H1 (cell line): ENCODE results near the gene ACER3. TPM values are rescaled to one million over a fixed set of nuclear protein-coding genes. Genes with fewer than 3 reads are reported as not detected.

Source experiments
- CTCF ChIA-PET: fragments of 300-600 bp; sonication (Branson Sonifier 250); formaldehyde crosslinking; loops from one replicate; lab custom pipeline; 2021; ENCODE audit not compliant: partially characterized antibody; lab: Charles Lee
- POLR2A ChIA-PET: fragments of 300-600 bp; sonication (Branson Sonifier 250); formaldehyde crosslinking; loops from one replicate; lab custom pipeline; 2021; ENCODE audit warnings: inconsistent platforms; ENCODE audit not compliant: partially characterized antibody; lab: Charles Lee
- DNase-seq, 2 experiments: peaks; one replicate each; pipeline versions ENCODE4 v3.0.0 to v3.0.0-alpha.2; 2010 to 2022; ENCODE audit warnings: low spot score in 2 of 2, low read depth in 1 of 2, mixed read lengths in 1 of 2
- FAIRE-seq: peaks from 2 replicates; lab custom pipeline; 2011; peaks lifted over from hg19 to GRCh38; lab: Jason Lieb, UNC
- H2AFZ ChIP-seq: 2 replicates; pipeline ENCODE4 v1.8.1; 2012; ENCODE audit warnings: low read length, inconsistent platforms
- H2AK5ac ChIP-seq: 2 replicates; pipeline ENCODE4 v1.6.1; 2013; ENCODE audit warnings: low read depth, low read length
- H2BK120ac ChIP-seq: replicated peaks from 2 replicates; pipeline ENCODE3; 2013; ENCODE audit warnings: low read depth, low read length, inconsistent platforms
- H2BK12ac ChIP-seq: 2 replicates; pipeline ENCODE4 v1.6.1; 2013; ENCODE audit warnings: low read depth, low read length
- H2BK15ac ChIP-seq: 2 replicates; pipeline ENCODE4 v1.6.1; 2013; ENCODE audit warnings: low read length
- H2BK20ac ChIP-seq: 2 replicates; pipeline ENCODE4 v1.6.1; 2013; ENCODE audit warnings: low read length
- H2BK5ac ChIP-seq: 2 replicates; pipeline ENCODE4 v1.6.1; 2013; ENCODE audit warnings: low read depth, low read length
- H3K14ac ChIP-seq: 2 replicates; pipeline ENCODE4 v1.6.1; 2013; ENCODE audit warnings: inconsistent platforms; ENCODE audit not compliant: insufficient read length
- H3K18ac ChIP-seq: 2 replicates; pipeline ENCODE4 v1.6.1; 2013; ENCODE audit warnings: low read length; ENCODE audit errors: extremely low read depth
- H3K23ac ChIP-seq: 2 replicates; pipeline ENCODE4 v1.6.1; 2013; ENCODE audit warnings: inconsistent platforms; ENCODE audit not compliant: insufficient read length
- H3K23me2 ChIP-seq: 2 replicates; pipeline ENCODE4 v1.6.1; 2013; ENCODE audit warnings: low read depth, low read length
- H3K27ac ChIP-seq: 2 replicates; pipeline ENCODE4 v1.6.1; 2011; ENCODE audit warnings: low read depth, low read length, inconsistent platforms
- H3K27me3 ChIP-seq, 4 experiments: replicated peaks in 1 of 4; 1 replicate in 1 of 4; 2 replicates in 3 of 4; pipeline versions ENCODE4 v1.6.1 to v1.8.1; 2011 to 2013; ENCODE audit warnings: low read length in 3 of 4, mild to moderate bottlenecking in 3 of 4, inconsistent platforms in 2 of 4, mixed read lengths in 2 of 4, moderate library complexity in 1 of 4; ENCODE audit not compliant: control insufficient read depth in 3 of 4, insufficient read depth in 3 of 4; ENCODE audit errors: extremely low read depth in 1 of 4
- H3K36me3 ChIP-seq, 4 experiments: 2 replicates each; pipeline versions ENCODE4 v1.6.1 to v1.8.1; 2011 to 2013; ENCODE audit warnings: mild to moderate bottlenecking in 4 of 4, low read length in 3 of 4, moderate library complexity in 2 of 4, control low read depth in 1 of 4, inconsistent platforms in 1 of 4; ENCODE audit not compliant: insufficient read depth in 4 of 4, control insufficient read depth in 2 of 4
- H3K4ac ChIP-seq: replicated peaks from 2 replicates; pipeline ENCODE3; 2013; ENCODE audit warnings: low read length, low read depth, mixed read lengths, inconsistent platforms; ENCODE audit not compliant: insufficient read length
- H3K4me1 ChIP-seq, 4 experiments: replicated peaks in 1 of 4; 1 replicate in 1 of 4; 2 replicates in 3 of 4; pipeline versions ENCODE4 v1.6.1 to v1.8.1; 2011 to 2013; ENCODE audit warnings: low read length in 3 of 4, inconsistent platforms in 2 of 4, mixed read lengths in 1 of 4; ENCODE audit not compliant: insufficient read depth in 4 of 4, control insufficient read depth in 3 of 4
- H3K4me2 ChIP-seq, 2 experiments: 2 replicates each; pipeline versions ENCODE4 v1.6.1 to v1.8.1; 2011 to 2013; ENCODE audit warnings: low read depth in 2 of 2, low read length in 2 of 2, control low read depth in 1 of 2, inconsistent platforms in 1 of 2, mild to moderate bottlenecking in 1 of 2; ENCODE audit not compliant: insufficient read depth in 1 of 2
- H3K4me3 ChIP-seq, 4 experiments: fragments of 200-600, 300-600 bp in 1 of 4; sonication (generic), shearing (Covaris generic), sonication (Bioruptor Twin) in 1 of 4; 2 replicates each; pipeline versions ENCODE4 v1.5.1 to v1.8.1; 2011 to 2016; ENCODE audit warnings: low read length in 4 of 4, low read depth in 3 of 4, control low read depth in 2 of 4, inconsistent platforms in 2 of 4, mild to moderate bottlenecking in 2 of 4, mixed read lengths in 1 of 4, moderate library complexity in 1 of 4; ENCODE audit not compliant: insufficient read depth in 2 of 4; ENCODE audit errors: extremely low read depth in 1 of 4
- H3K56ac ChIP-seq: replicated peaks from 2 replicates; pipeline ENCODE3; 2013; ENCODE audit warnings: low read depth, mild to moderate bottlenecking, mixed read lengths, low read length, inconsistent platforms; ENCODE audit not compliant: insufficient read length
- H3K79me1 ChIP-seq: 2 replicates; pipeline ENCODE4 v1.6.1; 2013; ENCODE audit warnings: low read depth, low read length, control low read depth
- H3K79me2 ChIP-seq, 2 experiments: 2 replicates each; pipeline versions ENCODE4 v1.6.1 to v1.8.1; 2012 to 2013; ENCODE audit warnings: low read length in 2 of 2, mild to moderate bottlenecking in 2 of 2, inconsistent platforms in 1 of 2; ENCODE audit not compliant: insufficient read depth in 2 of 2, control insufficient read depth in 1 of 2
- H3K9ac ChIP-seq, 4 experiments: replicated peaks in 1 of 4; 1 replicate in 1 of 4; 2 replicates in 3 of 4; pipeline versions ENCODE4 v1.6.1 to v1.8.1; 2011 to 2013; ENCODE audit warnings: low read depth in 3 of 4, low read length in 3 of 4, control low read depth in 2 of 4, mild to moderate bottlenecking in 2 of 4, moderate library complexity in 2 of 4, inconsistent platforms in 1 of 4; ENCODE audit errors: extremely low read depth in 1 of 4
- H3K9me3 ChIP-seq, 2 experiments: 2 replicates each; pipeline versions ENCODE4 v1.6.1 to v1.8.1; 2012 to 2013; ENCODE audit warnings: mild to moderate bottlenecking in 2 of 2, moderate library complexity in 2 of 2, control low read depth in 1 of 2, inconsistent platforms in 1 of 2, low read depth in 1 of 2, low read length in 1 of 2, mixed read lengths in 1 of 2; ENCODE audit not compliant: insufficient read depth in 2 of 2
- H4K20me1 ChIP-seq, 2 experiments: replicated peaks in 1 of 2; 2 replicates each; pipeline versions ENCODE3 to v1.8.1; 2011 to 2013; ENCODE audit warnings: inconsistent platforms in 2 of 2, low read length in 2 of 2, mild to moderate bottlenecking in 1 of 2; ENCODE audit not compliant: insufficient read depth in 2 of 2, control insufficient read depth in 1 of 2
- H4K5ac ChIP-seq: 2 replicates; pipeline ENCODE4 v1.6.1; 2013; ENCODE audit warnings: low read length, low read depth, mixed read lengths, inconsistent platforms; ENCODE audit not compliant: insufficient read length
- H4K8ac ChIP-seq: 2 replicates; pipeline ENCODE4 v1.8.0; 2013; ENCODE audit warnings: mild to moderate bottlenecking, moderate library complexity, low read length, inconsistent platforms; ENCODE audit not compliant: insufficient read depth; ENCODE audit errors: extremely low read depth
- H4K91ac ChIP-seq: replicated peaks from 2 replicates; pipeline ENCODE3; 2013; ENCODE audit warnings: low read length, mixed read lengths, inconsistent platforms; ENCODE audit not compliant: insufficient read length
- BRCA1 ChIP-seq: IDR thresholded peaks from 2 replicates; pipeline ENCODE4 v1.6.1; 2012; ENCODE audit warnings: low read depth, low read length, improper control_type of control experiment
- CHD2 ChIP-seq: IDR thresholded peaks from 2 replicates; pipeline ENCODE4 v1.6.1; 2012; ENCODE audit warnings: low read length, improper control_type of control experiment
- MAX ChIP-seq: IDR thresholded peaks from 2 replicates; pipeline ENCODE4 v1.6.1; 2012; ENCODE audit warnings: inconsistent platforms
- NANOG ChIP-seq: IDR thresholded peaks from 2 replicates; pipeline ENCODE4 v1.6.1; 2011; ENCODE audit warnings: low read length, low read depth, mild to moderate bottlenecking, inconsistent platforms; ENCODE audit not compliant: insufficient read depth, poor library complexity, severe bottlenecking
- WGBS, 2 experiments: shearing (Covaris generic) in 1 of 2; methylation state at CpG; one replicate each; pipeline versions ENCODE4 v1.1.6 to v1.1.7; 2013 to 2015; ENCODE audit warnings: low lambda C conversion rate in 2 of 2, mixed read lengths in 2 of 2, inconsistent platforms in 1 of 2, low coverage in 1 of 2, missing lambda C conversion rate in 1 of 2; ENCODE audit not compliant: insufficient replicate concordance in 2 of 2, insufficient coverage in 1 of 2, insufficient read length in 1 of 2; ENCODE audit errors: extremely low coverage in 1 of 2, missing lambda C conversion rate in 1 of 2; 5-methylcytosine and 5-hydroxymethylcytosine counted together
- polyA plus RNA-seq, 7 experiments: library from polyadenylated mRNA; depleted of rRNA in 3 of 7; stranded (reverse) in 5 of 7; unstranded in 2 of 7; fragments of >200 nt in 5 of 7; fragments of 200-250 nt in 2 of 7; gene quantifications; 1 replicate in 5 of 7; 2 replicates in 1 of 7; 4 replicates in 1 of 7; pipeline versions ENCODE4 v1.2.1 to v1.2.3, GENCODE V29; 2011 to 2013; ENCODE audit warnings: missing spikeins in 2 of 7, mixed read lengths in 2 of 7
- total RNA-seq: library from RNA; stranded (reverse); fragmentation: NEBNext Ultra II Directional; extraction: Animal tissue kit (Norgen Biotek cat#: 25700); gene quantifications from 2 replicates; pipeline ENCODE4 v1.2.1, GENCODE V29; 2021

The ACER3 gene
- total and polyA plus RNA-seq, 2 of the 8 experiments (the other 6 are each of a cell fraction or from before 2014, with no cell fraction given) = 5.7 to 16.2 TPM

- H4K5ac ChIP-seq = no peak overlapping the region
- DNase-seq (no peak), FAIRE-seq (no peak)
- no peak overlapping the region for H2BK5ac ChIP-seq
- no peaks in the 10 kb centered on the region for H3K23me2 ChIP-seq
- no peak overlapping the region for H2BK120ac ChIP-seq
- no peak overlapping the region for H3K56ac ChIP-seq
- no peak overlapping the region for H3K18ac ChIP-seq
- H4K20me1 ChIP-seq = no peaks in the 10 kb centered on the region
- H2BK12ac ChIP-seq = no peak overlapping the region
- ChIA-PET POLR2A (no interaction called here), CTCF (interaction anchor here (4.6 kb wide), 1 partner anchor 14 kb away, joined by 27 read pairs; no protein-coding TSS in a partner anchor)
- H3K27ac ChIP-seq = no peak overlapping the region
- 85% methylated on average over 3 of the region's 3 CpGs; no CpG with 5 or more reads in 1 of the 2 experiments for WGBS, 2 experiments
- no peak overlapping the region for H2BK20ac ChIP-seq
- 0 out of 7 replicates have a peak, but pooled peaks cover 0 to 2% (median 0%) of the 10 kb centered on the region in 4 experiments for H3K27me3 ChIP-seq
- H3K23ac ChIP-seq = no peak overlapping the region
- no peak overlapping the region for H2AFZ ChIP-seq
- H3K14ac ChIP-seq = no peak overlapping the region
- TF ChIP-seq CHD2 (no peak), NANOG (no peak), MAX (no peak), BRCA1 (no peak)
- no peak overlapping the region for H4K8ac ChIP-seq
- no peaks in the 10 kb centered on the region for H3K79me2 ChIP-seq
- H3K79me1 ChIP-seq = no peaks in the 10 kb centered on the region
- no peak overlapping the region for H2AK5ac ChIP-seq
- no peak overlapping the region for H3K4ac ChIP-seq
- no peak overlapping the region for H3K4me2 ChIP-seq
- no peaks in the 10 kb centered on the region for H3K9me3 ChIP-seq
- H3K36me3 ChIP-seq = no peaks in the 10 kb centered on the region
- H3K9ac ChIP-seq = no peak overlapping the region
- no peak overlapping the region for H2BK15ac ChIP-seq
- H3K4me1 ChIP-seq = peaks cover 0 to 4% (median 1%) of the 10 kb centered on the region in 4 experiments; a peak in 4 of 7 replicates
- H3K4me3 ChIP-seq = no peak overlapping the region
- no peak overlapping the region for H4K91ac ChIP-seq
Observed at GRCh38 chr11:77026221-77026620, 165.5 kb downstream of the ACER3 start.
